Upper lobe of left lung (tissue), 4 donors: Measurements from ENCODE around the gene CNOT6L.

ENCODE experiments used
- CTCF ChIP-seq, 6 experiments: fragments of 450-650 bp in 4 of 6; fragments of 200-600 bp in 2 of 6; sonication (generic) in 2 of 6; IDR thresholded peaks; one replicate each; pipeline ENCODE4 v1.5.1; 2016 to 2019; ENCODE audit warnings: antibody characterized with exemption in 6 of 6
- EP300 ChIP-seq, 4 donors: sonication (generic); formaldehyde crosslinking; IDR thresholded peaks; one replicate each; pipeline ENCODE4 v1.5.1; 2017; ENCODE audit warnings: antibody characterized with exemption in 4 of 4, control low read depth in 2 of 4
- POLR2A ChIP-seq, 4 donors: fragments of 450-650 bp; IDR thresholded peaks; one replicate each; pipeline ENCODE4 v1.5.1; 2016 to 2017; ENCODE audit warnings: antibody characterized with exemption in 4 of 4, mild to moderate bottlenecking in 2 of 4
- POLR2AphosphoS5 ChIP-seq, 2 donors: sonication (generic); formaldehyde crosslinking; IDR thresholded peaks; one replicate each; pipeline ENCODE4 v1.5.1; 2017; ENCODE audit warnings: antibody characterized with exemption in 2 of 2

- no peak for TF ChIP-seq POLR2AphosphoS5 (IDR thresholded peaks at IDR 0.05)
- no peak for TF ChIP-seq CTCF (IDR thresholded peaks at IDR 0.05)
- no peak for TF ChIP-seq POLR2A (IDR thresholded peaks at IDR 0.05)
- TF ChIP-seq EP300 (IDR thresholded peaks at IDR 0.05) = no peak
Observed at GRCh38 chr4:77711469-77711868, 107.7 kb downstream of the CNOT6L start.
